Activated naive CD4-positive, alpha-beta T cell treated with Interleukin-2 at 50 U/mL for 16 hours (primary cell): ENCODE results near the gene DAGLB.
"Not testable (repeated sequence)": the region's sequence is repeated elsewhere in the genome, so short reads cannot be mapped to it uniquely, and the experiment has no call there.

Experiments used
- DNase-seq: peaks from one replicate; pipeline ENCODE4 v3.0.0-alpha.2; 2020

The DAGLB gene

GRCh38 chr7:6395898-6396595 is 51.7 kb downstream of the DAGLB start:
- no peak for DNase-seq

- DNase-seq: no peak
Measured at GRCh38 chr7:6394114-6394513, 53.6 kb downstream of the DAGLB start.

DNA sequence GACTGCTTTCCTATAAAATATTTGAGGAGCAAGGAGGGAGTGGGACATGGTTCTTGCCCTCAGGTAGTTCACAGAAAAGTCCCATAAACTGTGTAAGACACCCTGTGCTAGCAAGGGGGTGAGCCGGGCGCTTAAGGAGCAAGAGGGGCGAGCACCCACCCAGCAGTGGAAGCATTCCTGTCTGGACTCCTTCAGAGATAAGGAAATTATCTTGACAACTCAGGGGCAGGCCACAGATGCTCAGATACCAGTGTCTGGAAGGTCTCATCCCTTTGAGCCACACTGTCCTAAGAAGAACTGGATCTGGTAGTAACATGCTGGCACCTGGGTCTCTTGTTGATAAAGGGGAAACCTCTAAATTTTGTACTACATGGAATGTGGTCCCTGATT is 54.1 kb downstream of the DAGLB start:
- no peak for DNase-seq

- DNase-seq: peak; percentile 20
Measured at GRCh38 chr7:6392712-6393666, 54.8 kb downstream of the DAGLB start.

- DNase-seq: no peak
Measured at GRCh38 chr7:6389728-6390127, 58.0 kb downstream of the DAGLB start.

DNA sequence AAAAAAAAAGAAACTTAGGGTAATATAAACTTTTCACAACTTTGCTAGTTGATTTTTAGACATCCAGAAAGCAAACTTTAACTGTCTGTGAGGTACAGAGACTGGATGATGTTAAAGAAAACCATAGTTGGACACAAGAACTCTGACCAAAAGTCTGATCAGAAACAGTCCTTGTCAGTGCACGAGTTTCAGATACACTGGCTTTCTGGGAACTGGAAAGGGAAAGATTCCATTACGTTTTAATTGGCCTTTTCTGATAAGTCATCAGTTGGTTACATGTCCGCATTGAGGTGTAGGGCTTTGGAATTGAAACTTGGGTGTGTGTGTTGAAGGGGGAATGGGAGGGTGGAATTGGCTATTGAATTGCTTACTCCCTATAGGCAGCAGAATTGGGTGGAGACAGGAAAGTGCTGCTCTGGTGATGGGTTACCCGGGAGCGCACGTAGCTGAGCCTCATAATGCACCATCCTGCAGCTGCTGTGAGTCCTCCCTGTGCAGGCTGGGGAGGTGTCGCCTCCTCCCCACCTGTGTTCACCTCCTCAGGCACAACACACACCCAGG is 59.9 kb downstream of the DAGLB start:
- DNase-seq: no peak

GRCh38 chr7:6386779-6387178 is 61.0 kb downstream of the DAGLB start:
- DNase-seq: no peak

DNA sequence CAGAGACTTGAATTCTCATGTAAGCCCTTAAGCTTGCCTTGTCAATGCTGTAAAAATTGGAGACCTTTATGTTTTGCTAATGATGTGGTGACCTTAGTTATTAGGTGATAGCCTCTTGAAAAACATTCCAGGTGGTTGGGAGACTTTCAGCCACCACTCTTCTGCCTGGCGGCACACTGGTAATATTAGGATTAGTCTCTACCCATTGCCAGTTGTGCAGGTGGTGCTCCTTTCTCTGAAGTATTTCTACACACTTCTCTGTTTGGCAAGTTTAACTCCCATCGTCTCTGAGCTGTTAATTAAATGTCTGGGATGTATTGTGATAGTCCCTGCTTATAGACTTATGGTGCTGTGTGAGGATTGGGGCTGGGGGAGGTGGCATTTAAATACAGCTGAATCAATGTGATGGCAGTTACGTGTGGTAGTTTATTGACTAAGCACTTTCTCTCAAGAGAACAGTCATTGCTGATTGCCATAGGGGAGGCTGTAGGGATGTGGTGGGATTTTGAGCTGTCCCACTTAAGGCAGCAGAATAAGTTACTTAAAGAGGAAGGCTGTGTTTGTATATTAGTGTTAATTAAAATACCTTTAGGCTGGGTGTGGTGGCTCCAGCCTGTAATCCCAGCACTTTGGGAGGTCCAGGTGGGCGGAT is 61.7 kb downstream of the DAGLB start:
- DNase-seq: no peak

DNA sequence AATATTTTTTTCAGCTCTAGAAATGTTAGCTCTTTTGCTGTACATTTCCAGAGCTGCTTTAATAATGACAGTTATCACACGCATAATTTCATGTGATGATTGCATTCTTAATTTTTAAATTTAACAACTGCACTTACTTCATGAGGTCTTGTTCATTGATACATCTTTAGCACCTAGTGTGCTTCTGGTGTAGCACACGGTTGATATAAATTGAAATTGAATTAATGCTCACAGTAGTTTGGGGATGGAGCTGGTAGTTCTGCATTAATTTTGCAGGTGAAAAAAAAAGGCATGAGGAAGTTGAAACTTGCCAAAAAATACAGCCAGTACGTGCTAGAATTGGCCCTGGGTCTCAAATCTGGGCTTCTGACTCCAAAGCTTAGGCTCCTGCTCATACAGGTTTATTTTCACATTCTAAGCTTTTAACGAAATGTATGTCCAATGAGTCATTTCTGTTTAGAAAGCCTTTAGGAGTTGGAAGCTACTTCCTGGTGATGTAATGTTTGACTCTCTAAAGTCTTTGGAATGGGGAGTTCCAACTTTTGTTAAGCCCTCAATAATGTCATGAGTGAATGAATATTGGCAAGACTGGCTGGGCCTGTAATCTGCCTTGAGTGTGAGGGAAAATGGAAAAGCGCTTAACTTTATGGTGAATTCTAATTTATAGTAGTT is 62.5 kb downstream of the DAGLB start:
- no peak for DNase-seq

DNA sequence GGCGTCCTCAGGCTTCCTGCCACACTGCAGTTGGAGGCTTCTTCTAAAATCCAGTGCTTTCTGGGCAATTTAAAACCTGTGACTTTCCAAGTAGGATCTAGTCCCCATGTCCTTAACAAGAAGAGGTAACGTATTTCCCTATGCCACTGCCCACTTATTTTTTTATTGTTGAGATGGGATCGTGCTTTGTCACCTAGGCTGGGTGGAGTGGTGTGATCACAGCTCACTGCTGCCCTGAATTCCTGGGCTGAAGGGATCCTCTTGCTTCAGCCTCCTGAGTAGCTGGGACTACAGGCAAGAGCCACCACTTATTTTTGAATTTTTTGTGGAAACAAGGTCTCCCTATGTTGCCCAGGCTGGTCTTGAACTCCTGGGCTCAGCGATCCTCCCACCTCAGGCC is 63.4 kb downstream of the DAGLB start:
- DNase-seq: no peak

DNA sequence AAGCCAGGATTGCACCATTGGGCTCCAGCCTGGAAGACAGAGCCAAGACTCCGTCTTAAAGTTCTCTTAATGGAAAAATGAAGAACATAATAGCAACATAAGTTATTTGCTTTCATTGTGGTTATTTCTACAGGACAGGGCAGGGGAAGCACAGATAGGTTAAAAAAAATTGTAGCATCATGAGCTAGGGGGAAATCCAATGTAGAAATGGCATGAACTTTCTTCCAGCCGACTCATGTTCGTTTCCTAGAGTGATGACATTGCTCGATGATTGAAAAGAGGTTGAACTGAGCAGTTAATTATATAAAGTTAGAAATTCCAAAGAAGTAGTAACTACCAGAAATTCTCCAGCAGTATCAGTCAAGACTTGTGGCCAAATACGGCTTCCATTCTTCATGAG is 64.9 kb downstream of the DAGLB start:
- DNase-seq: no peak

GRCh38 chr7:6381846-6382245 is 65.9 kb downstream of the DAGLB start:
- DNase-seq: not testable (repeated sequence)

GRCh38 chr7:6380310-6381095 is 67.3 kb downstream of the DAGLB start:
- no peak for DNase-seq

DNA sequence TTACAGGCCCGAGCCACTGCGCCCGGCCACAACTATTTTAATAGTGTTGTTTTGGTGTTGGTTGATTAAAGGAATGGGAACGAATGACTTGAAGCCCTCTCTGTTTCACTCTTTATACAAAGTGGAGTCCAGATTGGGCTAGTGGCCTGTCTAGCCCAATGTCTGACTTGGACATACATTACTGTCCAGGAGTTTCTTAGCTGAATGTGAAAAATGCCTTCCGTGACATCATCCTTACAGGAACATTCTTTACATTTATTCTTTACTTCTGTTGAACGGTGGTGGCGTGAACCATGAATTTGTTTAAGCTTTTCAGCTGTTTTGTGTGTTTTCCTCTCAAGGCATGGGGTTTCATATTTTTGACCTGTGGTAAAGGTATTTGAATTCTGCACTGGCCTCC is 67.9 kb downstream of the DAGLB start:
- no peak for DNase-seq

DNA sequence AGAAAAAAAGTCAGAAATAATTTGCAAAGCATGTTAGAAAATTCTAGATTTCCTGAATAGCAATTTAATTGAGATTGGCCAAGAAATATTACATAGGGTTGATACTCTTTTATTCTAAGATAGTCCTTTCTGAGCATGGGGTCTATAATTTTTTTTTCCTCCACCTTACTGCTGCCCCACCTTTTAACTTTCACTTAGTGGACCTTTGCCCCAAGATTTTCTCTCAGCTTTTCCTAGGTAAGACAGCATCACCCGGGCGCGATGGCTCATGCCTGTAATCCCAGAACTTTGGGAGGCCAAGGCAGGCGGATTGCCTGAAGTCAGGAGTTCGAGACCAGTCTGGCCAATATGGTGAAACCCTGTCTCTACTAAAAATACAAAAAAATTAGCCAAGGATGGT is 69.2 kb downstream of the DAGLB start:
- DNase-seq: not testable (repeated sequence)

DNA sequence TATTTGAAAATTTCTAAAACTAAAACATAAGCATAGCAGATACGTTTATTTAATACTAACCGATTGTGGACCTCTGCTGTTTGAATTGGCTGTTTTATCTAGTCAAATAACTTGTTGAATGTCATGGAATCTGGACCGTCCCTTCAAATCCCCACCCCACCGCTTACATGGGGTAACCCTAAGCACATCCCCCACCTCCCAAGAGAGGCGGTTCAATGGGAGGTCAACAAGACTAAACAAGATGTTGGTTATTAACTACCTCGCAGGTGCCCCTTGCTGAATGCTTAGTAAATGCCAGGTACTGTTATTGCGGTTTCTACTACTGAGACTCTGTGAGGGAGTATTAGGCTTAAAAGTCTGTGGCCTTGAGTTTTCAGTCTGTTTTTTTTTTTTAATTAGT is 70.9 kb downstream of the DAGLB start:
- no peak for DNase-seq

GRCh38 chr7:6375348-6376101 is 72.2 kb downstream of the DAGLB start:
- DNase-seq: peak; percentile 17

- DNase-seq: no peak
Measured at GRCh38 chr7:6367701-6368211, 80.0 kb downstream of the DAGLB start.

GRCh38 chr7:6365451-6365850 is 82.3 kb downstream of the DAGLB start:
- DNase-seq: no peak

- DNase-seq: no peak
Measured at GRCh38 chr7:6360841-6361240, 86.9 kb downstream of the DAGLB start.

DNA sequence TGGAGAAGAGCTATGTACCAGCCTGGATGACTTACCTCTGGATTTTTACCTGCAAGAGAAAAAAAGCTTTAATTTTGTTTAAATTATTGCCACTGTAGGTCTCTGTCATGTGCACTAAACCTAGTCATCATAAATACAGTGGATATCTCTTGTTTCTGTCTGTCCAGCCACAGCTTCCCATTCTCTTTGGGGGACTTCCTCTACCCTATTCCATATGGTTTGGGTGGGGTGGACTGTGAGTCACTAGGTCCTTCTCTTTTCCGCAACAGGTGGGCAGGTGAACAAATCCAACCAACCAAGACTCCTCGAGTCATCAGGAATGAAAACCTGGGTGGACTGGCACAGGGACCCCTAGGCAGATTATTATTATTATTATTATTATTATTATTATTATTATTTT is 88.0 kb downstream of the DAGLB start:
- DNase-seq: no peak
